Muscle of leg (tissue), 11 donors: ENCODE data around the gene CIB4. TPM values are rescaled to one million over a fixed set of nuclear protein-coding genes. Genes with fewer than 3 reads are reported as not detected.

ENCODE experiments used
- DNase-seq: peaks from one replicate; pipeline ENCODE4 v3.0.0; 2013
- H3K27ac ChIP-seq: one replicate; pipeline ENCODE4 v1.5.1; 2013; ENCODE audit warnings: mild to moderate bottlenecking, low read length, control low read depth
- H3K27me3 ChIP-seq: one replicate; pipeline ENCODE4 v1.6.1; 2013; ENCODE audit warnings: low read length; ENCODE audit not compliant: control insufficient read depth, insufficient read depth
- H3K36me3 ChIP-seq: one replicate; pipeline ENCODE4 v1.6.1; 2013; ENCODE audit warnings: low read length; ENCODE audit not compliant: control insufficient read depth, insufficient read depth
- H3K4me1 ChIP-seq: one replicate; pipeline ENCODE4 v1.6.1; 2013; ENCODE audit warnings: low read length; ENCODE audit not compliant: control insufficient read depth, insufficient read depth
- H3K4me3 ChIP-seq: one replicate; pipeline ENCODE4 v1.5.1; 2013; ENCODE audit warnings: low read length, control low read depth
- H3K9me3 ChIP-seq: replicated peaks from 2 replicates; pipeline ENCODE4 v1.6.1; 2013; ENCODE audit warnings: low read depth, low read length; ENCODE audit not compliant: control insufficient read depth
- WGBS: methylation state at CpG from one replicate; pipeline ENCODE4 v1.1.5; 2013; ENCODE audit warnings: missing lambda C conversion rate; ENCODE audit not compliant: insufficient coverage; 5-methylcytosine and 5-hydroxymethylcytosine counted together
- polyA plus RNA-seq, 8 donors: library from polyadenylated mRNA; unstranded; fragments of 120-200 nt; gene quantifications; one replicate each; pipeline versions ENCODE4 v1.2.1 to v1.2.3, GENCODE V29; 2013; ENCODE audit warnings: inconsistent platforms in 1 of 8, low replicate concordance in 1 of 8; ENCODE audit not compliant: insufficient read length in 8 of 8, insufficient read depth in 1 of 8
- total RNA-seq: library from RNA; stranded (reverse); fragments of 120-200 nt; gene quantifications from one replicate; pipeline ENCODE4 v1.2.4, GENCODE V29; 2013

The CIB4 gene
- total and polyA plus RNA-seq, 9 donors = not detected

- no peaks in the 10 kb centered on the region for H3K36me3 ChIP-seq
- 72% methylated on average over 11 of the region's 17 CpGs for WGBS
Observed at GRCh38 chr2:26576565-26577441, 64.4 kb downstream of the CIB4 start.

GRCh38 chr2:26575836-26576564 lies 65.2 kb downstream of the CIB4 start:
- no peak for DNase-seq
- H3K4me1 ChIP-seq = no peaks in the 10 kb centered on the region
- no peak overlapping the region for H3K4me3 ChIP-seq
- no peak overlapping the region for H3K27ac ChIP-seq
- peaks cover 34% of the 10 kb centered on the region for H3K27me3 ChIP-seq
- no peaks in the 10 kb centered on the region for H3K36me3 ChIP-seq
- no peaks in the 10 kb centered on the region for H3K9me3 ChIP-seq
- WGBS = 98% methylated on average over 10 of the region's 17 CpGs

More at GRCh38 chr2:26576565-26577441, 64.4 kb downstream of the CIB4 start:
- H3K27me3 ChIP-seq = peaks cover 34% of the 10 kb centered on the region
- no peak overlapping the region for H3K4me3 ChIP-seq
- DNase-seq = no peak
- H3K27ac ChIP-seq = no peak overlapping the region
- no peaks in the 10 kb centered on the region for H3K4me1 ChIP-seq
- no peaks in the 10 kb centered on the region for H3K9me3 ChIP-seq

DNA sequence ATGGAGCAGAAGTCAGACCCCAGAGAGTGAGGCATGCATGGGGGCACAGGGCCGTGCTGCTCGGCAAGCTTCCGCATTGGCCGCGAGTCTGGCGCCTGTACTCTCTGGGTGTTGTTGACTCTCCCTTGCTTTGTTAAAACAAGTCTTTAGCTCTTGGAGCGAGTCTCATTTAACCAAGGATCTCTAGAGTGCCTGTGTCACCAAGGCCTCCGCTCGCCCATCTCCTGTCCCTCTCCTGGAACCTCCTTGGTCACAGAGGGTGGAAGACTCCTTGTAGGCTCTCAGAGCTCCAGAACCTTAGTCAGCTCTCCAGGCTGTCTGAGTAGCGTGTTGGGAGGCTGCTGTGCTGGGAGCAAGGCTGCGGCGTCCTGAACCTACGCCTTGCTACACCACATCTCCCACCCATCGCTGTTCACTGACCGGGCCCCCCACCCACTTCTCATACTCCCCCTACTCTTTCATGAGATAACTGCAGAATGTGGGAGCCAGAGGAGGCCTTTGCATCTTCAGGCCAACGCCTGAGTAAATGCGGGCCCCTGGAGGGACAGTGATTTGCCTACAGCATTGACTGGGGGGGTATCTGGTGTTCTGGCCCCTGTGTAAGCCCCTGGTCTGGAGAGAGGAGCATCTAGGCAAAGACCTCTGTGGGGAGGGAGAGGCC lies 66.1 kb downstream of the CIB4 start:
- no peak overlapping the region for H3K4me3 ChIP-seq
- no peak for DNase-seq
- no peaks in the 10 kb centered on the region for H3K9me3 ChIP-seq
- peaks cover 39% of the 10 kb centered on the region for H3K27me3 ChIP-seq
- H3K27ac ChIP-seq = no peak overlapping the region
- no peaks in the 10 kb centered on the region for H3K36me3 ChIP-seq
- 77% methylated on average over 15 of the region's 17 CpGs for WGBS
- H3K4me1 ChIP-seq = no peaks in the 10 kb centered on the region

- WGBS = 80% methylated on average over 15 of the region's 15 CpGs
- H3K27me3 ChIP-seq = peaks cover 40% of the 10 kb centered on the region
Observed at GRCh38 chr2:26574066-26574899, 66.9 kb downstream of the CIB4 start.

DNA sequence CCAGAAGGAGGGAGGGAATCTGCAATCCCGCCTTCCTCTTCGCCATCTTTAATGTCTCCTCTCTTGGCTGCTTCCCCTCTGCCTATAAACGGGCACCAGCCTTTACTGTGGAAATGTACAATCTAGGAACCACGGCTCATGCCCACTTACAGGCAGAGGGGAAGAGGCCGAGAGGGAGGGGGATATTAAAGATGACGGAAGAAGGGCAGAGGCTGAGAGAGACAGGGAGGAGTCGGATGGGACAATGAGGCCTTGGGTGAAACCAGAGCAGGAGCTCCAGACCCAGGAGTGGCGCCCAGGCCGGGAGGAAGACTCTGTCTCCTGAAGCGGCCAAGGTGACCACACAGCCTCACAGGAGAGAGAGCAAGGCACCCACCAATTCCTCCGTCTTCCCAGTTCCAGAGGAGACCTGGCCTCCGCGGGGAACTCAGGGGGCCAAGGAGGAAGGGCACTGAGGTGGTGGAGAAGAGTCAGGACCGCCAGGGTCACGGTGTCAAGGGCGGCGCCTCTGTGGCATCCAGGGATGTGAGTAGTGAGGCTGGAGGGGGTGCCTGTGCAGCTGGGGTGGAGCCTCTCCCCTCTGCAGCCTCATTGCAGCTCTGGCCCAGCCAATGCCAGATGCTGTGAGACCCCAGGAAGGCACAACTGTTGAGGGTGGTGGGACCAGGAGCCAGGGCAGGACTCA lies 67.8 kb downstream of the CIB4 start:
- no peak for DNase-seq
- H3K4me1 ChIP-seq = no peaks in the 10 kb centered on the region
- peaks cover 38% of the 10 kb centered on the region for H3K27me3 ChIP-seq
- no peak overlapping the region for H3K4me3 ChIP-seq
- no peaks in the 10 kb centered on the region for H3K36me3 ChIP-seq
- 82% methylated on average over 11 of the region's 17 CpGs for WGBS
- no peaks in the 10 kb centered on the region for H3K9me3 ChIP-seq
- H3K27ac ChIP-seq = no peak overlapping the region

More at GRCh38 chr2:26574066-26574899, 66.9 kb downstream of the CIB4 start:
- Histone ChIP-seq H3K27ac (no peak overlapping the region), H3K36me3 (no peaks in the 10 kb centered on the region), H3K4me3 (no peak overlapping the region), H3K9me3 (no peaks in the 10 kb centered on the region), H3K4me1 (no peaks in the 10 kb centered on the region)
- no peak for DNase-seq

- H3K27me3 ChIP-seq = peaks cover 37% of the 10 kb centered on the region
- WGBS = 19% methylated on average over 4 of the region's 8 CpGs
- no peaks in the 10 kb centered on the region for H3K36me3 ChIP-seq
- no peaks in the 10 kb centered on the region for H3K9me3 ChIP-seq
- no peak overlapping the region for H3K27ac ChIP-seq
- no peak overlapping the region for H3K4me3 ChIP-seq
- no peak for DNase-seq
- H3K4me1 ChIP-seq = no peaks in the 10 kb centered on the region
Observed at GRCh38 chr2:26572591-26572990, 68.6 kb downstream of the CIB4 start.

DNA sequence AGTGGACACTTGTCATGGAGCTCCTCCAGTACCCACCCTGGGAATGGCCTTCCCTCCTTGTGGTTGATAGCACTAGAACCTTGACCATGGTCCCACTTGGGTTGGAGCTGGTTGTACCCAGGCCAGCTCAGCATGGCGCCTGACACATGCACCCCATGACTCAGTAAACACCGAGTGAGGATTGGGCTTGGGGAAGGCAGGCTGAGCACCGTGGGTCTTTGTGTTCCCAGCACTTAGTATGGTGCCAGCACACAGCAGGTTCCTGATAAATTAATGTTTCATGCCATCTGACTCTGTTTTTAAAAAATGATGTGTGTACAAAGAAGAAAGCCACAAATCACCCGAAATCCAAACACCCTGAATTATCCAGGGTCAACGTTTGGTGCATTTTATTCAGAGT lies 69.8 kb downstream of the CIB4 start:
- H3K36me3 ChIP-seq = no peaks in the 10 kb centered on the region
- H3K9me3 ChIP-seq = no peaks in the 10 kb centered on the region
- 83% methylated on average over 3 of the region's 5 CpGs for WGBS
- H3K27me3 ChIP-seq = peaks cover 37% of the 10 kb centered on the region
- no peak overlapping the region for H3K27ac ChIP-seq
- H3K4me3 ChIP-seq = no peak overlapping the region
- no peak for DNase-seq
- H3K4me1 ChIP-seq = no peaks in the 10 kb centered on the region

DNA sequence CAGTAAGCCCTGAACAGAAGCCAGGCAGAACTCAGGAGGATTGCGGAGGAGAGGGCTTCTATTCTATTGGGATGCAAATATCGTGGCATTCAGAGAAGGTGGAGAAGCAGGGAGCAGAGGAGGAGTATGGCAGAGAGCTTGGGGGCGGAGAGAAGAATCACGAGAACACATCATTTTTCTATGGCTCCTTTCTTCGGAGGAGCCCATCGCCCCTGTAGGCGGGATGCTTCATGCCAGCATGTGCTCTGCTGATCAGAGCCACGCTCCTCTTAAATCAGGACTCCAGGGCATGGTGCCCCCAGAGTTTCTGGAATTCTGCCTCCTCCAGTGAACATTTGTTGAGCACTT lies 71.1 kb downstream of the CIB4 start:
- H3K27me3 ChIP-seq = peaks cover 45% of the 10 kb centered on the region
- H3K36me3 ChIP-seq = no peaks in the 10 kb centered on the region
- DNase-seq = no peak
- no peak overlapping the region for H3K4me3 ChIP-seq
- H3K4me1 ChIP-seq = no peaks in the 10 kb centered on the region
- no peaks in the 10 kb centered on the region for H3K9me3 ChIP-seq
- H3K27ac ChIP-seq = no peak overlapping the region
- WGBS = 64% methylated on average over 8 of the region's 8 CpGs
